Peyer's patch (tissue), 4 donors: ENCODE measurements around the gene DDX31. TPM values are rescaled to one million over a fixed set of nuclear protein-coding genes. Genes with fewer than 3 reads are reported as not detected.
A peak's percentile ranks its signal among the peaks of the same experiment; 100 is the strongest.

ENCODE experiments used
- DNase-seq, 3 donors: peaks; one replicate each; pipeline ENCODE4 v3.0.0-alpha.2; 2017 to 2019
- H3K27ac ChIP-seq, 4 donors: fragments of 200-600 bp; sonication (generic); one replicate each; pipeline ENCODE4 v1.5.1; 2016 to 2019
- H3K27me3 ChIP-seq, 2 donors: fragments of 200-600 bp; sonication (generic); one replicate each; pipeline ENCODE4 v1.5.1; 2019
- H3K36me3 ChIP-seq, 3 donors: fragments of 200-600 bp; sonication (generic); one replicate each; pipeline ENCODE4 v1.5.1; 2016 to 2019
- H3K4me1 ChIP-seq, 4 donors: fragments of 200-600 bp; sonication (generic); one replicate each; pipeline ENCODE4 v1.5.1; 2016 to 2019
- H3K4me3 ChIP-seq, 4 donors: fragments of 200-600 bp; sonication (generic); 1 replicate in 3 of 4; 2 replicates in 1 of 4; pipeline ENCODE4 v1.5.1; 2016 to 2019; ENCODE audit warnings: mild to moderate bottlenecking in 1 of 4
- H3K9me3 ChIP-seq, 4 donors: fragments of 200-600 bp; sonication (generic); one replicate each; pipeline ENCODE4 v1.5.1; 2016 to 2019; ENCODE audit warnings: mild to moderate bottlenecking in 1 of 4
- POLR2A ChIP-seq, 2 donors: fragments of 450-650 bp; IDR thresholded peaks; one replicate each; pipeline ENCODE4 v1.5.1; 2017; ENCODE audit warnings: antibody characterized with exemption in 2 of 2, mild to moderate bottlenecking in 2 of 2, moderate library complexity in 2 of 2
- total RNA-seq, 4 donors: library from RNA; depleted of rRNA; stranded (reverse); fragments of >200 nt; gene quantifications; one replicate each; pipeline ENCODE4 v1.1.0, GENCODE V29; 2016
- TF ChIP-seq, protein P1 (sequence below), 6 experiments: fragments of 450-650 bp in 4 of 6; fragments of 200-600 bp in 2 of 6; sonication (generic) in 1 of 6; IDR thresholded peaks; one replicate each; pipeline ENCODE4 v1.5.1; 2017 to 2019; ENCODE audit warnings: antibody characterized with exemption in 6 of 6, mild to moderate bottlenecking in 3 of 6, moderate library complexity in 1 of 6

Gene DDX31
- total RNA-seq, 4 donors from 2014 or later: 4.9 to 14.0 (median 9.0) TPM

DNA sequence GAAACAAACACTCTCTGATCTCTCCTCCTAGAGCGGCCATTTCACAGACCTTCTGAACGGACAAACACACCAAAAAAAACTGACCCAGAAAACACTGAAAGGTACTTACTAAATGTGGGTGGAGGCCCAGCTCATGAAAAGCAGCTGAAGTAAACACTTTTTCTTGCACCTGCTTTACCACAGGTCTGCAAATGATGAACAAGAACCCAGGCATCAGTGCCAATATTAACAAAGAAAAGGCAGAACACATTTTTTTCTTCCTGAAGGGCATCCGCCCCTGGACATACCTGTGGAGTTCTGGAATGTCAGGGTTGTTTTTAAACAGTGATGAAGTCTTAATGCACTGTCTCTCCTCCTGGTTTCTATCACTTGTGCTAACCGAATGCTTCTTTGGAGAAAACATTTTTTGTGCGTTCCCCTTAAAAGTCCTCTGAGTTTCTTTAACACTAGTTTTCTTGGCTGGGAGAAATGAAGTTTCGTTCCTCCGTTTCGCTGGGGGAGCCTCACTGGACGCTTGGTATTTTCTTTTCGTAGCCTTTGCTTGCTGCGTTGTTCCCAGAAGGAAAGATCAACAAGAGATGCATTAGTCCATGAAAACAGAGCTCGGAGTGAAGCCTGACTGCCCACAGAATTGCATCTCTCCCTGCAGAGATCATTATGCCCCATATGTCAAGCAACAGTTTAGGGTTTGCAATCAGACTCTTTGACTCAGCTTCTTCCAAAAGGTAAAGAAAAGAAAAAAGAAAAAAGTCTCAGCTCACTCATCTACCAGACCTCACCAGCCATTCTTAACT is 7.4 kb downstream of the DDX31 start:
- H3K4me1 ChIP-seq: no peaks in the 10 kb centered on the region
- no peak overlapping the region for H3K4me3 ChIP-seq
- DNase-seq: no peak
- no peaks in the 10 kb centered on the region for H3K9me3 ChIP-seq
- H3K27ac ChIP-seq: no peak overlapping the region
- TF ChIP-seq, protein P1, sequence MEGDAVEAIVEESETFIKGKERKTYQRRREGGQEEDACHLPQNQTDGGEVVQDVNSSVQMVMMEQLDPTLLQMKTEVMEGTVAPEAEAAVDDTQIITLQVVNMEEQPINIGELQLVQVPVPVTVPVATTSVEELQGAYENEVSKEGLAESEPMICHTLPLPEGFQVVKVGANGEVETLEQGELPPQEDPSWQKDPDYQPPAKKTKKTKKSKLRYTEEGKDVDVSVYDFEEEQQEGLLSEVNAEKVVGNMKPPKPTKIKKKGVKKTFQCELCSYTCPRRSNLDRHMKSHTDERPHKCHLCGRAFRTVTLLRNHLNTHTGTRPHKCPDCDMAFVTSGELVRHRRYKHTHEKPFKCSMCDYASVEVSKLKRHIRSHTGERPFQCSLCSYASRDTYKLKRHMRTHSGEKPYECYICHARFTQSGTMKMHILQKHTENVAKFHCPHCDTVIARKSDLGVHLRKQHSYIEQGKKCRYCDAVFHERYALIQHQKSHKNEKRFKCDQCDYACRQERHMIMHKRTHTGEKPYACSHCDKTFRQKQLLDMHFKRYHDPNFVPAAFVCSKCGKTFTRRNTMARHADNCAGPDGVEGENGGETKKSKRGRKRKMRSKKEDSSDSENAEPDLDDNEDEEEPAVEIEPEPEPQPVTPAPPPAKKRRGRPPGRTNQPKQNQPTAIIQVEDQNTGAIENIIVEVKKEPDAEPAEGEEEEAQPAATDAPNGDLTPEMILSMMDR (IDR thresholded peaks at IDR 0.05): no peak
- no peak for TF ChIP-seq POLR2A (IDR thresholded peaks at IDR 0.05)
- H3K36me3 ChIP-seq: peaks cover 0 to 36% (median 0%) of the 10 kb centered on the region in 3 donors
- no peaks in the 10 kb centered on the region for H3K27me3 ChIP-seq

DNA sequence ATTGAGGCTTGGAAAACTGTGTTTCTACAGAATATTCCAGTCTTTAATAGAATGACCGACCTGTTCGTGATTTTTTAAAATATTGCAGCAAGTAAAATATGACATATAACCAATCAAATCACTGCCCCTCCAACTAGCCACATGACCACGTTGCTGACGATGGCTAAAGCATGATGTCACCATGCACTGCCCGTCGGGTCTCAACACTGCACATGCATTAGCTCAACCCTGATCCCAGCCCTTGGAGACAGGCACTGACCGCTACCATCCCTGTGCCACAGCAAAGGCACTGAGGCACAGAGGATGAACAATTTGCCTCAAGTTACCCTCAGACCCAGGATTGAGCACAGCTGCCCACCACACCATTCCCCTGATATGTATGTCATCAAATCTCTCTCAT is 13.5 kb downstream of the DDX31 start:
- Histone ChIP-seq H3K9me3 (no peaks in the 10 kb centered on the region), H3K4me1 (no peaks in the 10 kb centered on the region), H3K4me3 (no peak overlapping the region), H3K27me3 (no peaks in the 10 kb centered on the region), H3K36me3 (peaks cover 0 to 51% (median 0%) of the 10 kb centered on the region in 3 donors), H3K27ac (no peak overlapping the region)
- no peak for DNase-seq
- no peak for TF ChIP-seq POLR2A (IDR thresholded peaks at IDR 0.05)
- TF ChIP-seq, protein P1 (IDR thresholded peaks at IDR 0.05): no peak

DNA sequence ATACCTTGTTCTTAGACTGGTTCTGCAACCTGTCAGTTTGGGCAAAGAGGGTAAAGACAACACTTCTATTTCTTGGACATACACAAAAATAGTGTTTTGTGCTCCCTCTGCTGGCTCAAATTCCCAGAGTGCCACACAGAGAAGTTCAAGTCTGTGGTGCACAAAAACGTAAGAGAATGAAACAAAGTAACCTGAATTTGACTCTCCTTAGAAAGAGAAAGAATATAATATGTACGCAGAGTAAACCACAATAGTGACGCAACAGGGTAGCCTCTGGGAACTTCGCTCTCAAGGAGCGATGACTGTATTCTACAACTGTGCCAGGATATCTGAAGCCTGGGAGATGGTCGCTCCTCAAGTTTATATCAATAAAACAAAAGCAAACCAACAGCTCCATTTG is 18.5 kb downstream of the DDX31 start:
- TF ChIP-seq, protein P1 (IDR thresholded peaks at IDR 0.05): peak in 3 of 6 experiments; percentile 21 to 29 (median 27)
- TF ChIP-seq POLR2A (IDR thresholded peaks at IDR 0.05): no peak
- no peaks in the 10 kb centered on the region for H3K4me1 ChIP-seq
- no peaks in the 10 kb centered on the region for H3K27me3 ChIP-seq
- no peak for DNase-seq
- H3K27ac ChIP-seq: no peak overlapping the region
- H3K4me3 ChIP-seq: no peak overlapping the region
- no peaks in the 10 kb centered on the region for H3K9me3 ChIP-seq
- peaks cover 0 to 33% (median 0%) of the 10 kb centered on the region in 3 donors for H3K36me3 ChIP-seq

DNA sequence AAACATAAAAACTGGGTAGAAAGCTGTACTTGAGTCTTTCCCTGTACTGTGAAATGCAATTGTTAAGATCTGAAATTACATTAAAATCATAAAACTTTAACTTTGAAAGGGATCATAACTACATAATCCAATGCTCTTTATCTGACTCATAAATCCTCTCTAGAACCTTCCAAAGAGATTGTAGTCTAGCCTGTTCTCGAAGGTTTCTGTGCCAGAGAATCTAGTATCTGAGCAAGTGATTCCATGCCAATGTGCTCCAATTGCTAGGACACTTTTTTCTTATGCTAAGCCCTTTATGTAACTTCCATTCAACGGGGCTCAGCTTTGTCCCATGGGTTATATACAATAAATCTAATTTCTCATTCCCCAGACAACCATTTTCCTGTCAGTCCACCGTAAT is 21.1 kb downstream of the DDX31 start:
- Histone ChIP-seq H3K4me1 (no peaks in the 10 kb centered on the region), H3K4me3 (no peak overlapping the region), H3K27me3 (no peaks in the 10 kb centered on the region), H3K36me3 (peaks cover 0 to 50% (median 0%) of the 10 kb centered on the region in 3 donors), H3K27ac (no peak overlapping the region), H3K9me3 (no peaks in the 10 kb centered on the region)
- TF ChIP-seq, protein P1 (IDR thresholded peaks at IDR 0.05): no peak
- no peak for TF ChIP-seq POLR2A (IDR thresholded peaks at IDR 0.05)
- DNase-seq: no peak

DNA sequence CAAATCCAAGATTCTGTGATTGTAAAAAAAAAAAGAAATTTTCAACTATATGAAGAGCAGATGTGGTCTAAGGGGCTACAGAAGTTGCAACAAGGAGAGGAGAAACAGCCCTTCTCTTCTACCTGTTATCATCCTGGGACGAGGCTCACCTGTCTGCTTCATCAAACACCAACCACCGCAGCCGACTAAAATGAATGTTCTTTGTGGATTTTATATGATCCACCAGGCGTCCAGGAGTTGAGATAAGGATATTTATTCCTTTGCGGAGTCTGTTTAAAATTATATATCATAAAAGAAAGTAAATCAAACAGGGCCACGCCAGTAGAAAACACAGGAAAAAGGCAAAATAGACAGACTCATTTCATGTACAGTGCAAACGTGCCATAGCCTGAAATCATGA is 21.5 kb downstream of the DDX31 start:
- H3K4me3 ChIP-seq: no peak overlapping the region
- no peak for DNase-seq
- no peak overlapping the region for H3K27ac ChIP-seq
- H3K36me3 ChIP-seq: peaks cover 0 to 50% (median 0%) of the 10 kb centered on the region in 3 donors
- H3K4me1 ChIP-seq: no peaks in the 10 kb centered on the region
- no peaks in the 10 kb centered on the region for H3K9me3 ChIP-seq
- no peak for TF ChIP-seq POLR2A (IDR thresholded peaks at IDR 0.05)
- TF ChIP-seq, protein P1 (IDR thresholded peaks at IDR 0.05): no peak
- no peaks in the 10 kb centered on the region for H3K27me3 ChIP-seq
